NCI-H2081 (cell line): ENCODE measurements around the gene ROR1.
A peak's percentile ranks its signal among the peaks of the same experiment; 100 is the strongest.

ENCODE experiments used
- DNase-seq, 2 experiments: peaks; one replicate each; lab custom pipeline; 2025; lab: John Stamatoyannopoulos, UW

ROR1 gene

GRCh38 chr1:63908016-63908415 lies 134.2 kb downstream of the ROR1 start:
- no peak for DNase-seq

GRCh38 chr1:63909526-63909925 lies 135.7 kb downstream of the ROR1 start:
- DNase-seq: no peak

- DNase-seq: no peak
Measured at GRCh38 chr1:63911049-63911448, 137.2 kb downstream of the ROR1 start.

GRCh38 chr1:63912643-63913042 lies 138.8 kb downstream of the ROR1 start:
- no peak for DNase-seq

- DNase-seq: no peak
Measured at GRCh38 chr1:63913533-63913932, 139.7 kb downstream of the ROR1 start.

- no peak for DNase-seq
Measured at GRCh38 chr1:63914241-63914640, 140.4 kb downstream of the ROR1 start.

GRCh38 chr1:63914706-63915105 lies 140.9 kb downstream of the ROR1 start:
- no peak for DNase-seq

GRCh38 chr1:63915121-63915520 lies 141.3 kb downstream of the ROR1 start:
- DNase-seq: no peak

GRCh38 chr1:63916485-63917360 lies 142.9 kb downstream of the ROR1 start:
- peak; percentile 34 to 64 for DNase-seq

- no peak for DNase-seq
Measured at GRCh38 chr1:63917571-63918417, 144.0 kb downstream of the ROR1 start.

GRCh38 chr1:63918418-63918945 lies 144.7 kb downstream of the ROR1 start:
- no peak for DNase-seq

- DNase-seq: no peak
Measured at GRCh38 chr1:63920154-63921117, 146.6 kb downstream of the ROR1 start.

GRCh38 chr1:63921359-63921758 lies 147.5 kb downstream of the ROR1 start:
- no peak for DNase-seq

GRCh38 chr1:63921802-63922201 lies 148.0 kb downstream of the ROR1 start:
- DNase-seq: no peak

GRCh38 chr1:63922848-63923247 lies 149.0 kb downstream of the ROR1 start:
- DNase-seq: no peak

- no peak for DNase-seq
Measured at GRCh38 chr1:63923302-63923701, 149.5 kb downstream of the ROR1 start.

- DNase-seq: no peak
Measured at GRCh38 chr1:63924600-63924999, 150.8 kb downstream of the ROR1 start.

GRCh38 chr1:63928186-63929105 lies 154.6 kb downstream of the ROR1 start:
- no peak for DNase-seq

- no peak for DNase-seq
Measured at GRCh38 chr1:63929106-63929478, 155.3 kb downstream of the ROR1 start.

- DNase-seq: no peak
Measured at GRCh38 chr1:63931468-63931867, 157.7 kb downstream of the ROR1 start.

GRCh38 chr1:63934697-63935096 lies 160.9 kb downstream of the ROR1 start:
- DNase-seq: no peak
